VCaP (cell line): ENCODE results near the gene PSMD12.

Experiments used
- H3K27ac ChIP-seq: fragments of 450-650 bp; 2 replicates; pipeline ENCODE4 v1.5.1; 2017
- TF ChIP-seq, protein P1 (sequence below): fragments of 450-650 bp; conservative IDR thresholded peaks from 2 replicates; pipeline ENCODE4 v1.5.1; 2017; ENCODE audit warnings: mild to moderate bottlenecking, moderate library complexity

Gene PSMD12

DNA sequence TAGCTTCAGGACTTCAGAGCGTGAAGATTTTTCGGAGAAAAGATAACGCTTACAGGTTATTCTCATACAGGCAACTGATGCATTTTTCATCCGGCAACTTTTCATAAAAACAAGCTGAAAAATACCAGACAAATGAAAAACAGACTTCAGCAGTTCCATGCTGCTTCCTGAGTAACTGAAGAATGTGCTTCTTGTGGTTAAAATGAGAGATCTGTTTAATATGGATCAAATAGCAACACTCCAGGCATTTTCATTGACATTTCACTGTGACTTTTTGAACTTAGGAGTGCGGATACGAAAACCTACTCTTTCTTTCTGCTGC is 10.0 kb upstream of the PSMD12 start:
- H3K27ac ChIP-seq, result no peak overlapping the region; the same call in 1 of the 2 replicates
- TF ChIP-seq, protein P1, sequence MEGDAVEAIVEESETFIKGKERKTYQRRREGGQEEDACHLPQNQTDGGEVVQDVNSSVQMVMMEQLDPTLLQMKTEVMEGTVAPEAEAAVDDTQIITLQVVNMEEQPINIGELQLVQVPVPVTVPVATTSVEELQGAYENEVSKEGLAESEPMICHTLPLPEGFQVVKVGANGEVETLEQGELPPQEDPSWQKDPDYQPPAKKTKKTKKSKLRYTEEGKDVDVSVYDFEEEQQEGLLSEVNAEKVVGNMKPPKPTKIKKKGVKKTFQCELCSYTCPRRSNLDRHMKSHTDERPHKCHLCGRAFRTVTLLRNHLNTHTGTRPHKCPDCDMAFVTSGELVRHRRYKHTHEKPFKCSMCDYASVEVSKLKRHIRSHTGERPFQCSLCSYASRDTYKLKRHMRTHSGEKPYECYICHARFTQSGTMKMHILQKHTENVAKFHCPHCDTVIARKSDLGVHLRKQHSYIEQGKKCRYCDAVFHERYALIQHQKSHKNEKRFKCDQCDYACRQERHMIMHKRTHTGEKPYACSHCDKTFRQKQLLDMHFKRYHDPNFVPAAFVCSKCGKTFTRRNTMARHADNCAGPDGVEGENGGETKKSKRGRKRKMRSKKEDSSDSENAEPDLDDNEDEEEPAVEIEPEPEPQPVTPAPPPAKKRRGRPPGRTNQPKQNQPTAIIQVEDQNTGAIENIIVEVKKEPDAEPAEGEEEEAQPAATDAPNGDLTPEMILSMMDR, result no peak

DNA sequence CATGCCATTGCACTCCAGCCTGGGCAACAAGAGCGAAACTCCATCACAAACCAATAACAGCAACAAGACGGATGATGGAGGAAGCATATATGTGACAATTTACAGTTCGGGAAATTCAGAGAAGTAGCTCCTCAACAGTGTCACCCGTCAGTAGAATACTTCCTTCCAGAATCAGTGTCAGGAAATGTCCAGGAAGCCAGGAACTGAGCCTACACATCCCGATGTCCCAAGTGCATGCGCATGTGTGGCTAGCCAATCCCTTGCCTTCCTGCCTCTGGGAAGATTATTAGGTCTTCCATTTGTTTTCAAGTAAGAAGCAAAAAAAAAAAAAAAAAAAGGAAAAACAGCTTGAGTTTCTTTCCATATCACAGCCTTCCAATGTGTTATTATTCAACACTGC is 9.3 kb upstream of the PSMD12 start:
- TF ChIP-seq, protein P1, result no peak
- H3K27ac ChIP-seq, result no peak overlapping the region

GRCh38 chr17:67375054-67375427 is 8.7 kb upstream of the PSMD12 start:
- TF ChIP-seq, protein P1, result 0 out of 2 replicates have a peak, but pooled peaks have one; percentile 21
- no peak overlapping the region for H3K27ac ChIP-seq

- no peak overlapping the region for H3K27ac ChIP-seq
- TF ChIP-seq, protein P1, result peak; percentile 94
Measured at GRCh38 chr17:67374329-67375053, 8.1 kb upstream of the PSMD12 start.

DNA sequence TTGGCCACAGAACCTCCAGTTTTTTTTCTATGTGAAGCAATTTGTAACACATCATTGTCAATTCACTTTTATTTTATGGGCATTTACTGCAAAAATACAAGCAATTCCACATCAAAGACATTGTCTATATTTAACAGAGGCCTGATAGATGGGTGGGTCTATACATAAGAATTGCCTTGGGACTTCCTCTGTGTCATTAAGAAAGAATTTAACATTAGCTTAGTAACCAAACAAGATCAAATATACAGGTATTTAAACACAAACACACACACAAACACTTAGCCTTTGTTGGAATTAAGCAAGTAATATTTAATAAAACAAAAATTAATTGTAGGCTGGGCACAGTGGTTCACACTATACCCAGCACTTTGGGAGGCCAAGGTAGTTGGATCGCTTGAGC is 6.4 kb upstream of the PSMD12 start:
- H3K27ac ChIP-seq, result no peak overlapping the region
- TF ChIP-seq, protein P1, result no peak

DNA sequence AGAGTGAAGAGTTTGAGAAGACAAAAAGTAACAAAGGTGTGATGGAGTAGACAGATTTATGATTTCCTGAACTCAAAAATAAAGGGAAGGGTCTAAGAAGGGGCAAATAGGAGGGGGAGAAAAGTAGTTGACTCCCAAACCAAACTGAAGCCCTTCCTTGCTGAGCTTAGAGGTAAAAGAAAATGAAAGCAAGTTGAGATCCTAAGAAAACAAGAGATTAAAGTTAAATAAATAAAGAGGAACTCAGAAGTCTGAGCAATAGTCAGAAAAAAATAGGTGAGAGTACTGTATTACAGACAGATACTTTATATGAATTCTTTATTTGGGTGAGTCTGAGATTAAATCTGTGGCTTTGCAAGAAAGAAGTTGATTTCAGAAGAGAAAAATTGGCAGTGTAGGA is 3.3 kb upstream of the PSMD12 start:
- TF ChIP-seq, protein P1, result no peak
- peak overlapping the region; percentile 53 for H3K27ac ChIP-seq

- peak overlapping the region; percentile 88 for H3K27ac ChIP-seq
- TF ChIP-seq, protein P1, result no peak
Measured at GRCh38 chr17:67365738-67366192, 612 bp downstream of the PSMD12 start.
